GM23248 (cell line): ENCODE data around the gene CMSS1. TPM values are rescaled to one million over a fixed set of nuclear protein-coding genes. Genes with fewer than 3 reads are reported as not detected.

Experiments used
- DNase-seq: peaks from one replicate; pipeline ENCODE4 v3.0.0-alpha.2; 2015
- H2AFZ ChIP-seq: fragments of 200-600 bp; sonication (generic); 2 replicates; pipeline ENCODE4 v1.6.1; 2016; ENCODE audit warnings: antibody characterized with exemption
- H3F3A ChIP-seq: fragments of 200-600 bp; sonication (generic); 2 replicates; pipeline ENCODE4 v1.6.1; 2016; ENCODE audit warnings: mild to moderate bottlenecking, antibody characterized with exemption, mixed run types; ENCODE audit not compliant: insufficient read depth
- H3K27ac ChIP-seq: fragments of 200-600 bp; sonication (generic); 2 replicates; pipeline ENCODE4 v1.5.1; 2016; ENCODE audit warnings: mild to moderate bottlenecking
- H3K27me3 ChIP-seq: fragments of 200-600 bp; sonication (generic); replicated peaks from 2 replicates; pipeline ENCODE4 v1.6.1; 2016; ENCODE audit warnings: mild to moderate bottlenecking; ENCODE audit not compliant: insufficient read depth
- H3K36me3 ChIP-seq: fragments of 200-600 bp; sonication (generic); 2 replicates; pipeline ENCODE4 v1.6.1; 2016; ENCODE audit warnings: low read depth, mild to moderate bottlenecking
- H3K4me1 ChIP-seq: fragments of 200-600 bp; sonication (generic); 2 replicates; pipeline ENCODE4 v1.6.1; 2016; ENCODE audit warnings: mild to moderate bottlenecking; ENCODE audit not compliant: insufficient read depth
- H3K4me2 ChIP-seq: fragments of 200-600 bp; sonication (generic); one replicate; pipeline ENCODE4 v1.6.1; 2016; ENCODE audit warnings: mild to moderate bottlenecking; ENCODE audit not compliant: unreplicated experiment
- H3K4me3 ChIP-seq: fragments of 200-600 bp; sonication (generic); 2 replicates; pipeline ENCODE4 v1.5.1; 2016; ENCODE audit warnings: mild to moderate bottlenecking
- H3K79me2 ChIP-seq: fragments of 200-600 bp; sonication (generic); 2 replicates; pipeline ENCODE4 v1.6.1; 2016; ENCODE audit warnings: mild to moderate bottlenecking; ENCODE audit not compliant: insufficient read depth
- H3K9ac ChIP-seq: fragments of 200-600 bp; sonication (generic); 2 replicates; pipeline ENCODE4 v1.6.1; 2016; ENCODE audit warnings: mild to moderate bottlenecking
- H3K9me2 ChIP-seq: fragments of 200-600 bp; sonication (generic); 2 replicates; pipeline ENCODE4 v1.6.1; 2016; ENCODE audit warnings: mixed run types, mild to moderate bottlenecking, moderate library complexity; ENCODE audit not compliant: insufficient read depth
- H3K9me3 ChIP-seq: fragments of 200-600 bp; sonication (generic); one replicate; pipeline ENCODE4 v1.6.1; 2017; ENCODE audit warnings: low read depth
- H4K20me1 ChIP-seq: fragments of 200-600 bp; sonication (generic); 2 replicates; pipeline ENCODE4 v1.6.0; 2016; ENCODE audit not compliant: insufficient read depth
- EZH2 ChIP-seq: fragments of 200-600 bp; sonication (generic); IDR thresholded peaks from 2 replicates; pipeline ENCODE4 v1.6.1; 2018; ENCODE audit warnings: antibody characterized with exemption, mild to moderate bottlenecking; ENCODE audit not compliant: insufficient read depth, poor library complexity, severe bottlenecking
- EZH2phosphoT487 ChIP-seq: fragments of 200-600 bp; sonication (generic); IDR thresholded peaks from 2 replicates; pipeline ENCODE4 v1.6.1; 2018; ENCODE audit warnings: antibody characterized with exemption, moderate library complexity, mild to moderate bottlenecking, low read depth; ENCODE audit not compliant: insufficient read depth
- WGBS, 2 experiments: methylation state at CpG; one replicate each; pipeline ENCODE4 v1.1.6; 2015 to 2017; ENCODE audit warnings: low lambda C conversion rate in 2 of 2, low coverage in 1 of 2; ENCODE audit errors: missing lambda C conversion rate in 2 of 2; 5-methylcytosine and 5-hydroxymethylcytosine counted together
- in situ Hi-C: fragments of 300-500 bp; cut with MboI; formaldehyde crosslinking; loops from 2 replicates; pipeline ENCODE4 v1.15.0; 2020
- polyA plus RNA-seq: library from polyadenylated mRNA; unstranded; fragments of >200 nt; fragmentation: Nextera tagmentation; extraction: Ambion mirVana; gene quantifications from 2 replicates; pipeline ENCODE4 v1.2.1, GENCODE V29; 2016
- total RNA-seq: library from RNA; depleted of rRNA; stranded (reverse); fragments of >200 nt; shearing (Covaris generic); gene quantifications from 2 replicates; pipeline ENCODE4 v1.2.3, GENCODE V29; 2014

The CMSS1 gene
- total and polyA plus RNA-seq, 2 experiments from 2014 or later = 17.2 to 26.6 TPM

GRCh38 chr3:99974989-99975388 lies 157.3 kb downstream of the CMSS1 start:
- Histone ChIP-seq H3K9ac (no peak overlapping the region), H3K9me3 (no peaks in the 10 kb centered on the region), H3K9me2 (no peaks in the 10 kb centered on the region), H3K27me3 (no peaks in the 10 kb centered on the region), H3K4me2 (no peak overlapping the region), H3K36me3 (no peaks in the 10 kb centered on the region), H3K79me2 (no peaks in the 10 kb centered on the region), H3K27ac (no peak overlapping the region), H3K4me3 (no peak overlapping the region), H4K20me1 (no peaks in the 10 kb centered on the region), H2AFZ (no peak overlapping the region), H3K4me1 (no peaks in the 10 kb centered on the region), H3F3A (no peaks in the 10 kb centered on the region)
- DNase-seq = no peak
- in situ Hi-C loops = no loop called here
- WGBS, 2 experiments = 90 to 96% methylated on average over 2 of the region's 2 CpGs
- TF ChIP-seq EZH2 (no peak), EZH2phosphoT487 (no peak)

- no peak overlapping the region for H3K4me3 ChIP-seq
- H3K27me3 ChIP-seq = no peaks in the 10 kb centered on the region
- no peaks in the 10 kb centered on the region for H4K20me1 ChIP-seq
- no peaks in the 10 kb centered on the region for H3K36me3 ChIP-seq
- H3K27ac ChIP-seq = no peak overlapping the region
- no peaks in the 10 kb centered on the region for H3F3A ChIP-seq
- in situ Hi-C loops = no loop called here
- H3K9me2 ChIP-seq = no peaks in the 10 kb centered on the region
- no peaks in the 10 kb centered on the region for H3K79me2 ChIP-seq
- DNase-seq = no peak
- no peaks in the 10 kb centered on the region for H3K4me1 ChIP-seq
- no peak overlapping the region for H3K4me2 ChIP-seq
- no peak overlapping the region for H3K9ac ChIP-seq
- H2AFZ ChIP-seq = no peak overlapping the region
- TF ChIP-seq EZH2 (no peak), EZH2phosphoT487 (no peak)
- no peaks in the 10 kb centered on the region for H3K9me3 ChIP-seq
These were observed 158.9 kb downstream of the CMSS1 start for GRCh38 chr3:99976584-99976983.

- 94 to 96% methylated on average over 1 of the region's 1 CpG for WGBS, 2 experiments
These were observed 160.6 kb downstream of the CMSS1 start for GRCh38 chr3:99978221-99978620.

DNA sequence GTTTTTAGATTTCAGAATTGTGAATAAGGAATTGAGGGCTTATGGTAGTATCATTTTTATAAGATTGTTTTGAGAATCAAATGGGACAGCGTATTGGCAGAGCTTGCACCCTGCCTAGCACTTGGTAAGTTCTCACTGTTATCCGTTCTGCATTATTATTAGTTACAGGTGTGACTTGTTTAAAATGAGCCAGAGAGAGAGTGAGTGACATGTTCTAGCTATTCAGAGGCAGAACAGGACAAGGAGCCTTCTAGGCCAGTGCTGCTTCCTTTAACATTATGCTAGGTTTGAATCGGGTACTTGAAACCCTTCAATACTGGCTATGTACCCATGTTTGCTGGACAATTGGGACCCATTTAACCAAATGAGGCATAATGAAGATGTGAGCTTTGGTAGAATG lies 162.9 kb downstream of the CMSS1 start:
- no peak overlapping the region for H3K9ac ChIP-seq
- H3K27me3 ChIP-seq = no peaks in the 10 kb centered on the region
- in situ Hi-C loops = no loop called here
- no peaks in the 10 kb centered on the region for H3K36me3 ChIP-seq
- TF ChIP-seq EZH2phosphoT487 = no peak
- TF ChIP-seq EZH2 = no peak
- H3K27ac ChIP-seq = no peak overlapping the region
- no peaks in the 10 kb centered on the region for H4K20me1 ChIP-seq
- WGBS, 2 experiments = 86% methylated on average over 3 of the region's 3 CpGs
- no peak overlapping the region for H2AFZ ChIP-seq
- H3K4me2 ChIP-seq = no peak overlapping the region
- H3K79me2 ChIP-seq = no peaks in the 10 kb centered on the region
- no peaks in the 10 kb centered on the region for H3K4me1 ChIP-seq
- no peak for DNase-seq
- H3K9me3 ChIP-seq = no peaks in the 10 kb centered on the region
- no peaks in the 10 kb centered on the region for H3K9me2 ChIP-seq
- no peaks in the 10 kb centered on the region for H3F3A ChIP-seq
- no peak overlapping the region for H3K4me3 ChIP-seq

More at GRCh38 chr3:99978221-99978620, 160.6 kb downstream of the CMSS1 start:
- Histone ChIP-seq H3K79me2 (no peaks in the 10 kb centered on the region), H3K9me2 (no peaks in the 10 kb centered on the region), H4K20me1 (no peaks in the 10 kb centered on the region), H2AFZ (no peak overlapping the region), H3K27ac (no peak overlapping the region), H3K4me1 (no peaks in the 10 kb centered on the region), H3K9me3 (no peaks in the 10 kb centered on the region), H3K27me3 (no peaks in the 10 kb centered on the region), H3K36me3 (no peaks in the 10 kb centered on the region), H3K4me2 (no peak overlapping the region), H3K4me3 (no peak overlapping the region), H3F3A (no peaks in the 10 kb centered on the region), H3K9ac (no peak overlapping the region)
- TF ChIP-seq EZH2phosphoT487 (no peak), EZH2 (no peak)
- in situ Hi-C loops = no loop called here
- no peak for DNase-seq

DNA sequence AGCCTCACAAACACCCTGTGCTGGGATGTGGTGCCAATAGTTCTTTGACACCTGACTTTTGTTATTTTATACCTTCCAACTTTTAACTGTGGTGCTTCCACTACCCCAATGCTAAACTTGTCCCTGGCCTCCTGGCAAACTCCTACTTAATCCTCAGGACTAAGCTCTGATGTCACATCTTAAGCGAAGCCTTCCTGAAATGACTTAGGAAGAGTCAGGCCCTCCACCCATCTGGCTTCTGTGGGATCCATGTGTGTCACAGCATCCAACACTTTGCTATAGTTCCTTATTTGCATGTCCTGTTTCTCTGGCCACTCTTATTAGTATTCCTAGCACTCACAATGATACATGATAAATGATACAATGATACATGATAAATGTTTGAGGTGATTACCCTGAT lies 163.5 kb downstream of the CMSS1 start:
- no peaks in the 10 kb centered on the region for H3K27me3 ChIP-seq
- WGBS, 2 experiments = 95% methylated on average over 1 of the region's 1 CpG
- DNase-seq = no peak
- H3K79me2 ChIP-seq = no peaks in the 10 kb centered on the region
- no peak overlapping the region for H2AFZ ChIP-seq
- H3K4me3 ChIP-seq = no peak overlapping the region
- no peaks in the 10 kb centered on the region for H3F3A ChIP-seq
- H3K4me2 ChIP-seq = no peak overlapping the region
- H3K36me3 ChIP-seq = no peaks in the 10 kb centered on the region
- no peak overlapping the region for H3K27ac ChIP-seq
- H3K4me1 ChIP-seq = no peaks in the 10 kb centered on the region
- no peak overlapping the region for H3K9ac ChIP-seq
- in situ Hi-C loops = no loop called here
- no peaks in the 10 kb centered on the region for H4K20me1 ChIP-seq
- no peaks in the 10 kb centered on the region for H3K9me3 ChIP-seq
- no peaks in the 10 kb centered on the region for H3K9me2 ChIP-seq
- no peak for TF ChIP-seq EZH2
- TF ChIP-seq EZH2phosphoT487 = no peak
